K562 (cell line): ENCODE data around the gene PLIN5. TPM values are rescaled to one million over a fixed set of nuclear protein-coding genes. Genes with fewer than 3 reads are reported as not detected.

Experiments used
- ATAC-seq: fragments of 200-7000 bp; cut with Tn5 transposase; 3 replicates; pipeline ENCODE4 v1.9.1; 2020; ENCODE audit warnings: moderate library complexity
- BruUV-seq: library from RNA; stranded (reverse); fragments of 400-500 nt; replicated peaks from 2 replicates; lab custom pipeline; 2021; lab: Mats Ljungman, UMichigan
- CTCF ChIA-PET: fragments of 300-600 bp; formaldehyde crosslinking; extraction: SDS; loops from one replicate; lab custom pipeline; 2021; ENCODE audit warnings: low intra/inter-chr PET ratio; lab: Yijun Ruan, JAX
- POLR2A ChIA-PET: fragments of 300-600, 350-650 bp; sonication (Branson Sonifier 250); formaldehyde crosslinking; extraction: SDS; loops from one replicate; lab custom pipeline; 2021; ENCODE audit warnings: antibody characterized with exemption, inconsistent platforms; lab: Yijun Ruan, JAX
- DNase-seq, 4 experiments: peaks; one replicate each; pipeline versions ENCODE4 v3.0.0 to v3.0.0-alpha.2; 2011 to 2018; ENCODE audit warnings: low spot score in 3 of 4, mixed read lengths in 3 of 4; ENCODE audit errors: extremely low read depth in 1 of 4
- FAIRE-seq: peaks from 2 replicates; lab custom pipeline; 2011; peaks lifted over from hg19 to GRCh38; lab: Jason Lieb, UNC
- H2AFZ ChIP-seq: 2 replicates; pipeline ENCODE4 v1.6.0; 2011; ENCODE audit warnings: low read depth, low read length, control low read depth, inconsistent platforms
- H3K27ac ChIP-seq: fragments of 200-600 bp; 3 replicates; pipeline ENCODE4 v1.8.0; 2011; ENCODE audit warnings: low read depth, mild to moderate bottlenecking, control low read depth, inconsistent platforms, low read length, moderate library complexity, mixed read lengths; ENCODE audit errors: extremely low read depth
- H3K27me3 ChIP-seq, 2 experiments: fragments of 300-600 bp in 1 of 2; 2 replicates in 1 of 2; 3 replicates in 1 of 2; pipeline versions ENCODE4 v1.6.0 to v1.8.0; 2011; ENCODE audit warnings: inconsistent platforms in 2 of 2, low read length in 2 of 2, mild to moderate bottlenecking in 1 of 2, mixed read lengths in 1 of 2, moderate library complexity in 1 of 2; ENCODE audit not compliant: control insufficient read depth in 2 of 2, insufficient read depth in 2 of 2
- H3K36me3 ChIP-seq: fragments of 300-600 bp; 3 replicates; pipeline ENCODE4 v1.8.0; 2011; ENCODE audit warnings: mild to moderate bottlenecking, low read length, inconsistent platforms; ENCODE audit not compliant: control insufficient read depth, insufficient read depth
- H3K4me1 ChIP-seq, 2 experiments: fragments of 200-600 bp in 1 of 2; replicated peaks in 1 of 2; 2 replicates in 1 of 2; 3 replicates in 1 of 2; pipeline versions ENCODE4 v1.5.1 to v1.8.0; 2011; ENCODE audit warnings: inconsistent platforms in 2 of 2, low read length in 2 of 2, mild to moderate bottlenecking in 1 of 2, mixed read lengths in 1 of 2, moderate library complexity in 1 of 2; ENCODE audit not compliant: control insufficient read depth in 2 of 2, insufficient read depth in 2 of 2
- H3K4me2 ChIP-seq: 2 replicates; pipeline ENCODE4 v1.6.1; 2011; ENCODE audit warnings: low read length, control low read depth, inconsistent platforms, mixed read lengths; ENCODE audit not compliant: insufficient read depth
- H3K4me3 ChIP-seq: fragments of 200-600 bp; sonication (generic), shearing (Covaris generic); 2 replicates; pipeline ENCODE4 v1.5.1; 2016; ENCODE audit warnings: control low read depth, inconsistent platforms
- H3K79me2 ChIP-seq: fragments of 200-600 bp; 3 replicates; pipeline ENCODE4 v1.8.0; 2011; ENCODE audit warnings: low read length, inconsistent platforms; ENCODE audit not compliant: control insufficient read depth, insufficient read depth
- H3K9ac ChIP-seq, 2 experiments: 2 replicates each; pipeline versions ENCODE4 v1.6.0 to v1.6.1; 2011; ENCODE audit warnings: low read depth in 2 of 2, low read length in 2 of 2, control low read depth in 1 of 2, inconsistent platforms in 1 of 2, mild to moderate bottlenecking in 1 of 2, mixed read lengths in 1 of 2; ENCODE audit not compliant: insufficient read depth in 1 of 2
- H3K9me1 ChIP-seq: one replicate; pipeline ENCODE4 v1.6.0; 2011; ENCODE audit warnings: inconsistent platforms, mild to moderate bottlenecking, low read length, moderate library complexity; ENCODE audit not compliant: control insufficient read depth, insufficient read depth
- H3K9me3 ChIP-seq: replicated peaks from 2 replicates; pipeline ENCODE4 v1.5.1; 2011; ENCODE audit warnings: low read depth, low read length, inconsistent platforms; ENCODE audit not compliant: control insufficient read depth, insufficient read depth
- H4K20me1 ChIP-seq: replicated peaks from 2 replicates; pipeline ENCODE4 v1.6.1; 2011; ENCODE audit warnings: low read length, inconsistent platforms, mixed read lengths; ENCODE audit not compliant: control insufficient read depth, insufficient read depth
- EGR1 ChIP-seq: fragments of 450-650 bp; conservative IDR thresholded peaks from 2 replicates; pipeline ENCODE4 v1.6.1; 2017; ENCODE audit warnings: mild to moderate bottlenecking
- FIP1L1 ChIP-seq: fragments of 200-400 bp; formaldehyde crosslinking; IDR thresholded peaks from 2 replicates; pipeline ENCODE4 v1.6.1; 2018; ENCODE audit warnings: mild to moderate bottlenecking, low read depth, low read length; ENCODE audit not compliant: poor library complexity, severe bottlenecking
- HNRNPL ChIP-seq: fragments of 200-400 bp; formaldehyde crosslinking; IDR thresholded peaks from 2 replicates; pipeline ENCODE4 v1.6.1; 2017; ENCODE audit warnings: low read depth, mild to moderate bottlenecking, low read length
- KLF6 ChIP-seq: fragments of 250-450 bp; sonication (Bioruptor Pico); IDR thresholded peaks from 2 replicates; pipeline ENCODE4 v1.4.0; 2020; ENCODE audit warnings: mild to moderate bottlenecking, moderate library complexity, borderline replicate concordance
- SAP30 ChIP-seq: fragments of 200-600 bp; sonication (generic); IDR thresholded peaks from 2 replicates; pipeline ENCODE4 v1.6.1; 2012; ENCODE audit warnings: borderline replicate concordance, low read depth, mild to moderate bottlenecking, moderate library complexity, low read length, control low read depth, inconsistent platforms; ENCODE audit not compliant: insufficient read depth, poor library complexity, severe bottlenecking
- SMAD3 ChIP-seq: fragments of 450-650 bp; formaldehyde crosslinking; conservative IDR thresholded peaks from 2 replicates; pipeline ENCODE4 v1.4.0; 2020; ENCODE audit warnings: mild to moderate bottlenecking
- SRSF7 ChIP-seq: fragments of 200-400 bp; formaldehyde crosslinking; optimal IDR thresholded peaks from 2 replicates; pipeline ENCODE3; 2017; ENCODE audit warnings: mild to moderate bottlenecking, low read depth, low read length
- WGBS: fragments of 100-300 bp; shearing (Covaris generic); methylation state at CpG from one replicate; pipeline ENCODE4 v1.1.6; 2016; ENCODE audit warnings: low coverage, mixed read lengths; ENCODE audit not compliant: insufficient coverage; ENCODE audit errors: missing lambda C conversion rate; 5-methylcytosine and 5-hydroxymethylcytosine counted together
- in situ Hi-C: fragments of 300-500 bp; cut with MboI; formaldehyde crosslinking; loops from 4 replicates; pipeline ENCODE4 v1.15.0; 2018; ENCODE audit warnings: inconsistent platforms, mixed read lengths
- intact Hi-C: fragments of 100-400 bp; cut with micrococcal nuclease; formaldehyde crosslinking; loops from 2 replicates; pipeline ENCODE4 v1.14.2; 2022
- polyA plus RNA-seq, 8 experiments: library from polyadenylated mRNA; depleted of rRNA in 4 of 8; stranded (reverse) in 5 of 8; unstranded in 3 of 8; fragments of >200 nt; fragmentation: Nextera tagmentation in 2 of 8; fragmentation: Illumina TruSeq in 1 of 8; extraction: Ambion mirVana in 2 of 8; extraction: Trizol in 1 of 8; gene quantifications; 2 replicates each; pipeline versions ENCODE4 v1.2.1 to v1.2.3, GENCODE V29; 2011 to 2014; ENCODE audit warnings: inconsistent platforms in 1 of 8, missing spikeins in 1 of 8
- total RNA-seq, 7 experiments: library from RNA; depleted of rRNA in 6 of 7; stranded (reverse); fragments of >200 nt in 6 of 7; fragmentation: Illumina TruSeq in 2 of 7; extraction: Trizol in 2 of 7; gene quantifications; 2 replicates each; pipeline versions ENCODE4 v1.2.1 to v1.2.3, GENCODE V29; 2011 to 2021; ENCODE audit warnings: low replicate concordance in 1 of 7
- TF ChIP-seq, protein P1 (sequence below): sonication (generic); formaldehyde crosslinking; IDR thresholded peaks from 2 replicates; pipeline ENCODE4 v1.8.1; 2023; ENCODE audit warnings: mild to moderate bottlenecking, missing genetic modification reagents

Gene PLIN5
- total and polyA plus RNA-seq, 9 of the 15 experiments (the other 6 are each of a cell fraction or from before 2014, with no cell fraction given): 0.04 to 1.3 (median 0.50) TPM

DNA sequence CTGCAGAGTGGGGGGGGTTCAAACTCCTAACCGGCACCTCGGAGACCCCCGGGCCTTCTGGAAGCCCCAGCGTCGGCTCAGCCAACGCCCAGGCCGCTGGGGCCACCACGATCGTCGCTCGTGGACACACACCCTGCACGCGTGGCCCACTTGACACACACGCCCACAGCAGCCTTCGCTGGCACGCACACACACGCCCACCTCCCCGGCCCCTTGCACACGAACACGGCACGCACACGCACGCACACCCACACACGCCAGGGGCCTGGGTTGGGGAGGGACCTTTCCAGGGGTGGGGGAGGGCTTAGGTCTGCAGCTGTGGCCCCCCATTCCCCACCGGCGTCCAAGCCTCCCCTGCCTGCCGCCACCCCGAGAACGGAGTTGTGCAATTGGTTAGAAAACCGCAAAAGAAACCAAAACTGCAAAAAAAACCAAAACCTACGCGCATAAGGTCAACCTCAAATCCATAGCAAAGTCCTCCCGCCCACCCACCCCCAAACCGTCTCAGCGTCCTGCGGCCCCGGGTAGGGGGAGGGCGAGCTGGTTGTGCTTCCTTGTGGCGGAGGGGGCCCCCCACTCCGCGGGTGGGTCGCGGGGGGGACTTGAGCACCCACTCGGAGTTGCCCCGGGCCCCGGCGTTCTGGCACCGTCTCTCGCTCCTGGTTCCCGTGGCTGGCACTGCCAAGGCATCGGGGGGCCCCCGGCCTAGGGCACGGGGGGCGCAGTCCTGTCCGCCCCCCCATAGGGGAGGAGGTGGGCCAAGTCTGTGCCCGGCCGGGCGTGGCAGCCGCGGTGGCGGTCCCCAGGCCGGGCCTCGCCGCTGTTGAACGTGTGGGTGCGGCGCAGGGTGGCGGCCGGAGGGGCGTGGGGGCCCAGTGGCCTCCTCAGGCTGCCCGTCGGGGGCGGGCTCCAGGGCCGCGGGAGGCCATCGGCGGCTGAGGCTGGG, 8.1 kb upstream of the PLIN5 start:
- TF ChIP-seq SAP30: no peak
- TF ChIP-seq FIP1L1: no peak
- TF ChIP-seq KLF6 (CRISPR knock-in tag): no peak
- TF ChIP-seq HNRNPL: peak; percentile 73
- peak; percentile 30; the same call in 1 of the 2 replicates for TF ChIP-seq EGR1
- no peak for TF ChIP-seq SRSF7
- TF ChIP-seq, protein P1, sequence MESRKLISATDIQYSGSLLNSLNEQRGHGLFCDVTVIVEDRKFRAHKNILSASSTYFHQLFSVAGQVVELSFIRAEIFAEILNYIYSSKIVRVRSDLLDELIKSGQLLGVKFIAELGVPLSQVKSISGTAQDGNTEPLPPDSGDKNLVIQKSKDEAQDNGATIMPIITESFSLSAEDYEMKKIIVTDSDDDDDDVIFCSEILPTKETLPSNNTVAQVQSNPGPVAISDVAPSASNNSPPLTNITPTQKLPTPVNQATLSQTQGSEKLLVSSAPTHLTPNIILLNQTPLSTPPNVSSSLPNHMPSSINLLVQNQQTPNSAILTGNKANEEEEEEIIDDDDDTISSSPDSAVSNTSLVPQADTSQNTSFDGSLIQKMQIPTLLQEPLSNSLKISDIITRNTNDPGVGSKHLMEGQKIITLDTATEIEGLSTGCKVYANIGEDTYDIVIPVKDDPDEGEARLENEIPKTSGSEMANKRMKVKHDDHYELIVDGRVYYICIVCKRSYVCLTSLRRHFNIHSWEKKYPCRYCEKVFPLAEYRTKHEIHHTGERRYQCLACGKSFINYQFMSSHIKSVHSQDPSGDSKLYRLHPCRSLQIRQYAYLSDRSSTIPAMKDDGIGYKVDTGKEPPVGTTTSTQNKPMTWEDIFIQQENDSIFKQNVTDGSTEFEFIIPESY (CRISPR knock-in tag): peak; percentile 46
- TF ChIP-seq SMAD3 (CRISPR knock-in tag): no peak
- TF ChIP-seq, all 486 proteins: peak for 3
- peaks cover 29% of the 10 kb centered on the region; the same call in 2 of the 3 replicates for H3K79me2 ChIP-seq
- WGBS: 93% methylated on average over 13 of the region's 77 CpGs
- H3K9ac ChIP-seq: peak overlapping the region in 1 of 2 experiments; percentile 23; a peak in 1 of 4 replicates
- H2AFZ ChIP-seq: no peak overlapping the region
- ATAC-seq (no peak), DNase-seq (no peak), FAIRE-seq (no peak)
- no peaks in the 10 kb centered on the region for H3K27me3 ChIP-seq
- BruUV-seq: no TSS peak
- in situ Hi-C loops (no loop called here), intact Hi-C loops (no loop called here)
- H3K9me1 ChIP-seq: no peaks in the 10 kb centered on the region
- ChIA-PET CTCF (no interaction called here), POLR2A (no interaction called here)
- H3K9me3 ChIP-seq: no peaks in the 10 kb centered on the region
- no peak overlapping the region for H3K27ac ChIP-seq
- H3K4me3 ChIP-seq: no peak overlapping the region
- H3K36me3 ChIP-seq: peaks cover 5% of the 10 kb centered on the region; the same call in 1 of the 3 replicates
- H3K4me1 ChIP-seq: peaks cover 14 to 43% of the 10 kb centered on the region in 2 experiments; a peak in 4 of 5 replicates
- H4K20me1 ChIP-seq: no peaks in the 10 kb centered on the region
- H3K4me2 ChIP-seq: no peak overlapping the region
